Stimulated activated naive B cell treated with anti-CD40 and anti-IgM and Interleukin-4, amounts not matched to agents 10 μg/mL and 1 μg/mL and 100 μg/mL, for 72 hours (primary cell): ENCODE data around the gene MUC5AC.
A peak's percentile ranks its signal among the peaks of the same experiment; 100 is the strongest.
"Not testable (repeated sequence)": the region's sequence is repeated elsewhere in the genome, so short reads cannot be mapped to it uniquely, and the experiment has no call there.

Experiments
- ATAC-seq, 2 donors: fragments of 150-1000 bp; cut with Tn5 transposase; replicated peaks; 2 replicates each; pipeline ENCODE4 v1.10.0; 2021; ENCODE audit warnings: moderate library complexity in 1 of 2
- DNase-seq: peaks from one replicate; pipeline ENCODE4 v3.0.0; 2021
- H3K27ac Mint-ChIP-seq: one replicate; pipeline ENCODE4 v1.8.0; 2022; ENCODE audit warnings: mild to moderate bottlenecking, mixed read lengths
- H3K27me3 Mint-ChIP-seq, 2 donors: one replicate each; pipeline ENCODE4 v1.8.0; 2022; ENCODE audit warnings: mixed read lengths in 2 of 2
- H3K36me3 Mint-ChIP-seq, 2 donors: one replicate each; pipeline ENCODE4 v1.8.0; 2022; ENCODE audit warnings: mixed read lengths in 2 of 2, mild to moderate bottlenecking in 1 of 2
- H3K4me1 Mint-ChIP-seq, 2 donors: one replicate each; pipeline ENCODE4 v1.8.0; 2022; ENCODE audit warnings: mixed read lengths in 2 of 2, mild to moderate bottlenecking in 1 of 2
- H3K4me3 Mint-ChIP-seq, 2 donors: one replicate each; pipeline ENCODE4 v1.8.0; 2022; ENCODE audit warnings: mild to moderate bottlenecking in 2 of 2, mixed read lengths in 2 of 2, moderate library complexity in 1 of 2
- H3K9me3 Mint-ChIP-seq, 2 donors: one replicate each; pipeline ENCODE4 v1.8.0; 2022; ENCODE audit warnings: mixed read lengths in 2 of 2, mild to moderate bottlenecking in 1 of 2

Gene MUC5AC

DNA sequence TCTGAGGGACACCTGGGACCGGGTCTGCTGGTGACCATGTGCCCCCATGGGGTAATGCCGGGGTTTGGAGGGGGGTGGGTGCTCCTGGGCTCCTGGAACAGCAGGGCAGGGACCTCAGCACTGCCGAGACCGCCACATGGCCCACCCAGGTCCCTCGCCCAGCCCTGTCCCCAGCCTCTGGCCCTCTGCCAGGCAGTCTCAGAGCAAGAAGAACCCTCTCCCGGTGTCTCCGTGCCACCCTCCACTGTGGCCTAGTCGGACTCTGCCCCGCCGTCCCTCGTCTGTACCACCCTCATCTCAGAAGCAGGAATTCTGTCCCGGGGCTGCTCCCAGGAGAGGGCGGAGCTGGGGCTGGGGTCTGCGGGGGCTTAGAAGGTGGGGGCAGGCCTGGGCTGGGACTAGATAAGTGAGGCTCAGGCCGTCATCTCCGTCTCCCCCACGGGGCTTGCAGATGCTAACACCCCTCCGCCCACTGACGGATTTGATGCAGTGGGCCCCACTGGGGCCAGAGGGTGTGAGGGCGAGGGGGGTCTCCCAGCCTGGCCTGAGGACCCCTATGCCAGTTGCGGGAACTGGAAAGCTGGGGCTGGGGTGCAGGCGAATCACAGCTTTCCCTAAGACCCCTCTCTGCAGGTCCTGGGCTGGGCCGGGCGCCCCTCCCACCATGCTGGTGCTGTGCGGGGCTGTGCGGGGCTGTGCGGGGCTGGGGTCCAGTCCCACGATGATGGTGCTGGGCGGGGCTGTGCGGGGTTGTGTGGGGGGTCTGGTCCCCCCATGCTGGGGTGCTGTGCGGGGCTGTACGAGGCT is 1.1 kb downstream of the MUC5AC start:
- H3K9me3 Mint-ChIP-seq: no peaks in the 10 kb centered on the region
- DNase-seq (peak; percentile 0), ATAC-seq (no peak)
- H3K4me3 Mint-ChIP-seq: no peak overlapping the region
- H3K27ac Mint-ChIP-seq: no peak overlapping the region
- H3K4me1 Mint-ChIP-seq: peaks cover 0 to 2% of the 10 kb centered on the region in 2 donors
- H3K36me3 Mint-ChIP-seq: no peaks in the 10 kb centered on the region
- H3K27me3 Mint-ChIP-seq: no peaks in the 10 kb centered on the region

GRCh38 chr11:1159488-1160220 is 1.9 kb downstream of the MUC5AC start:
- DNase-seq: not testable (repeated sequence)

GRCh38 chr11:1160231-1161101 is 2.7 kb downstream of the MUC5AC start:
- no peaks in the 10 kb centered on the region for H3K27me3 Mint-ChIP-seq
- H3K4me3 Mint-ChIP-seq: no peak overlapping the region
- H3K36me3 Mint-ChIP-seq: no peaks in the 10 kb centered on the region
- no peak overlapping the region for H3K27ac Mint-ChIP-seq
- no peaks in the 10 kb centered on the region for H3K4me1 Mint-ChIP-seq
- ATAC-seq (no peak), DNase-seq (no peak)
- H3K9me3 Mint-ChIP-seq: no peaks in the 10 kb centered on the region

More at GRCh38 chr11:1159488-1160220, 1.9 kb downstream of the MUC5AC start:
- not testable (repeated sequence) for H3K4me3 Mint-ChIP-seq, H3K27me3 Mint-ChIP-seq, H3K36me3 Mint-ChIP-seq, ATAC-seq, H3K9me3 Mint-ChIP-seq, H3K4me1 Mint-ChIP-seq, H3K27ac Mint-ChIP-seq

- no peak for ATAC-seq
- no peak for DNase-seq
Measured at GRCh38 chr11:1161410-1162137, 3.8 kb downstream of the MUC5AC start.

DNA sequence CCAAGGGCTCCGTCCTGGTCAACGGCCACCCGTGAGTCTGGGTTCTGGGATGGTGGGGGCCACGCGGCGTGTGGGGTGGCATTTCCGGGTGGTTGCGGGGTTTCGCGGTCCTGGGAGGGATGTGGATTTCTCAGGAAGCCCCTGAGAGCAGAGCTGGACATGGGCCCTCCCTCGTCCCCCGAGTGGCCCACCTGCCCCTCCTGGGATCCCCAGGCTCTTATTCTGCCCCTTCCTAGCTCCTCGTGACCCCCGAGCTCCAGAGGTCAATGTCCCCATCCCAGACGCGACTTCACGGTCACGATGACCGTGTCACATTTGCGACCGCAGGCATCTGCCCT is 4.4 kb downstream of the MUC5AC start:
- no peak overlapping the region for H3K27ac Mint-ChIP-seq
- no peaks in the 10 kb centered on the region for H3K36me3 Mint-ChIP-seq
- no peaks in the 10 kb centered on the region for H3K4me1 Mint-ChIP-seq
- no peak overlapping the region for H3K4me3 Mint-ChIP-seq
- DNase-seq (no peak), ATAC-seq (no peak)
- H3K9me3 Mint-ChIP-seq: no peaks in the 10 kb centered on the region
- H3K27me3 Mint-ChIP-seq: no peaks in the 10 kb centered on the region

More at GRCh38 chr11:1161410-1162137, 3.8 kb downstream of the MUC5AC start:
- no peak overlapping the region for H3K4me3 Mint-ChIP-seq
- H3K4me1 Mint-ChIP-seq: no peaks in the 10 kb centered on the region
- no peaks in the 10 kb centered on the region for H3K9me3 Mint-ChIP-seq
- no peaks in the 10 kb centered on the region for H3K27me3 Mint-ChIP-seq
- H3K36me3 Mint-ChIP-seq: no peaks in the 10 kb centered on the region
- H3K27ac Mint-ChIP-seq: no peak overlapping the region

DNA sequence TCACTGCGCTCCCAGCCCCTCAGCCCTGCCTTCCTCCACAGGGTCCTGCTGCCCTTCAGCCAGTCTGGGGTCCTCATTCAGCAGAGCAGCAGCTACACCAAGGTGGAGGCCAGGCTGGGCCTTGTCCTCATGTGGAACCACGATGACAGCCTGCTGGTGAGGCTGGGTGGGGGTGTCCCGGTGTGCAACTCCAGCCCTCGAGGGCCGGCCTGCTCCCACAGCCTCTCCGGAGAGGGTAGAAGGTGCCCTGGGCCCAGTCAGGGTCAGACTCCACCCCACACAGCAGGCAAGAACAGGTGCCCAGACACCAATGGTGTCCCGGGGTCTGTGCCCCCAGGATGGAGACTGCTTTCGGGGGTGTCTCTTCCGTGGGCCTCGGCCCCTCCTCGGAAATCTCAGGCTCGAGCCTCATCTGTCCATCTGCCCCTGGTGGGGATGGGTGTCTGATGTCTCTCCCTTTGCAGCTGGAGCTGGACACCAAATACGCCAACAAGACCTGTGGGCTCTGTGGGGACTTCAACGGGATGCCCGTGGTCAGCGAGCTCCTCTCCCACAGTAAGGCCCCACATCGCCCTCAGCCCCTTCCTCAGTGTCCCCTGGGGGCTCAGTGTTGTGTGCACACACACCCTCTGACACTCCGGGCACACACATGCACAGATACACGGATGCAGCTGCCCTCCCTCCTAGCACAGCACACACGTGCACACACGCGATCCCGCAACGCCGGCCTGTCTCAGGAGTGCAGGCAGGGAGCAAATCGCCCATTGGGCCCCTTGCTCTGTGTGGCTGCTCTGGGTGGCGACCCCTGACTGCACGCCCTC is 4.9 kb downstream of the MUC5AC start:
- DNase-seq (no peak), ATAC-seq (peak in 1 of 2 donors; percentile 14)
- Mint-ChIP-seq H3K9me3 (peaks cover 0 to 2% of the 10 kb centered on the region in 2 donors), H3K27ac (no peak overlapping the region), H3K27me3 (no peaks in the 10 kb centered on the region), H3K36me3 (no peaks in the 10 kb centered on the region), H3K4me3 (no peak overlapping the region), H3K4me1 (no peaks in the 10 kb centered on the region)

GRCh38 chr11:1163321-1163910 is 5.7 kb downstream of the MUC5AC start:
- no peaks in the 10 kb centered on the region for H3K36me3 Mint-ChIP-seq
- H3K4me1 Mint-ChIP-seq: no peaks in the 10 kb centered on the region
- H3K27me3 Mint-ChIP-seq: no peaks in the 10 kb centered on the region
- DNase-seq (no peak), ATAC-seq (peak in 1 of 2 donors; percentile 4)
- H3K4me3 Mint-ChIP-seq: no peak overlapping the region
- H3K9me3 Mint-ChIP-seq: peaks cover 0 to 2% of the 10 kb centered on the region in 2 donors
- H3K27ac Mint-ChIP-seq: no peak overlapping the region

- DNase-seq (no peak), ATAC-seq (no peak)
- Mint-ChIP-seq H3K27ac (no peak overlapping the region), H3K4me3 (no peak overlapping the region), H3K9me3 (peaks cover 0 to 2% of the 10 kb centered on the region in 2 donors), H3K27me3 (no peaks in the 10 kb centered on the region), H3K36me3 (no peaks in the 10 kb centered on the region), H3K4me1 (no peaks in the 10 kb centered on the region)
Measured at GRCh38 chr11:1163911-1164735, 6.4 kb downstream of the MUC5AC start.

- not testable (repeated sequence) for H3K27ac Mint-ChIP-seq, H3K9me3 Mint-ChIP-seq, H3K4me1 Mint-ChIP-seq, ATAC-seq, DNase-seq, H3K4me3 Mint-ChIP-seq, H3K36me3 Mint-ChIP-seq, H3K27me3 Mint-ChIP-seq
Measured at GRCh38 chr11:1164779-1165255, 7.1 kb downstream of the MUC5AC start.

GRCh38 chr11:1165256-1166041 is 7.7 kb downstream of the MUC5AC start:
- DNase-seq: no peak
- ATAC-seq: no peak
- Mint-ChIP-seq H3K9me3 (peaks cover 6 to 9% of the 10 kb centered on the region in 2 donors), H3K27me3 (no peaks in the 10 kb centered on the region), H3K4me3 (no peak overlapping the region), H3K36me3 (no peaks in the 10 kb centered on the region), H3K4me1 (no peaks in the 10 kb centered on the region), H3K27ac (no peak overlapping the region)

GRCh38 chr11:1167256-1167655 is 9.5 kb downstream of the MUC5AC start:
- Mint-ChIP-seq H3K4me3 (no peak overlapping the region), H3K9me3 (peaks cover 19 to 25% of the 10 kb centered on the region in 2 donors), H3K4me1 (peaks cover 0 to 4% of the 10 kb centered on the region in 2 donors), H3K27me3 (no peaks in the 10 kb centered on the region), H3K27ac (no peak overlapping the region), H3K36me3 (peaks cover 0 to 6% of the 10 kb centered on the region in 2 donors)
- ATAC-seq (no peak), DNase-seq (no peak)
